Islet precursor cell (in vitro differentiated cells): ENCODE results near the gene CTU2.

Experiments
- DNase-seq: peaks from one replicate; pipeline ENCODE4 v3.0.0-alpha.2; 2018

Gene CTU2

GRCh38 chr16:88715312-88716190, 9.2 kb downstream of the CTU2 start:
- DNase-seq = no peak

DNA sequence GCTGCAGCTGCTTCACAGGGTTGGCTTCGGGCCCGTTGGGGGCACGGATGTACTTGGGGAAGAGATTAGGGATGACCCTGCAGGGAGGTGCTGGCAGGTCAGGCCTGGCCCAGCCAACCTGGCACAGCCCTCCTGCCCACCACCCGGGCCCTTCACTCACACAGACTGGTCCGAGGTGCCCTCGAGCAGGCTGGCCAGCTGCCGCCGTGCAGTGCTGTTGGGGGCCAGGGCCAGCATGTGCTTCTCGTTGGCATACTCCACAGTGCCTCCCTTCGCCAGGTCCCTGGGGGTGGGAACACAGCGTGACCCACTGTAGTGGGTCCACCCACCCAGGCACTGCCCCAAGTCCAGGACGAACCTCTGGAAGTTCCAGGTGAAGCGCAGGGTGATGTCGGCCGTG, 9.9 kb downstream of the CTU2 start:
- DNase-seq = no peak

DNA sequence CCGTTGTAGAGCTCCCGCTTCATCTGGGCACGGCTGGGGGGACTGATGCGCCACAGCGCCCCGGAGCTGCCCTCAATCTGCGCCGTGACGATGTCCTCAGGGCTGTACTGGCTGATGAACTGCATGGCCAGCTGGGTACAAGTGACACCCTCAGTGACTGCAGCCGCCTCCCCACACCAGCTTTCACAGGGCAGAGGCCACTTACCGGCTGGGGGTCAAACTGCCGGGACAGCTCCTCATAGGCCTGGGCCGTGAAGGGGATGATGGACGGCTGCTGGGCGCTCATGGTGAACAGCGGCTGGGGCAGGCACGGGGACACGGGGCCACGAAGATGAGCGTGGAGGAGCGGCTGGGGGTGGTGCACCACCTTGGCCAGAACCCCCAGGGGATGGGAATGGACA, 10.3 kb downstream of the CTU2 start:
- DNase-seq = no peak

GRCh38 chr16:88718178-88718577, 11.9 kb downstream of the CTU2 start:
- DNase-seq = no peak

- DNase-seq = no peak
Observed at GRCh38 chr16:88719267-88719932, 13.1 kb downstream of the CTU2 start.

GRCh38 chr16:88719933-88720296, 13.6 kb downstream of the CTU2 start:
- no peak for DNase-seq

GRCh38 chr16:88720396-88720970, 14.2 kb downstream of the CTU2 start:
- no peak for DNase-seq

DNA sequence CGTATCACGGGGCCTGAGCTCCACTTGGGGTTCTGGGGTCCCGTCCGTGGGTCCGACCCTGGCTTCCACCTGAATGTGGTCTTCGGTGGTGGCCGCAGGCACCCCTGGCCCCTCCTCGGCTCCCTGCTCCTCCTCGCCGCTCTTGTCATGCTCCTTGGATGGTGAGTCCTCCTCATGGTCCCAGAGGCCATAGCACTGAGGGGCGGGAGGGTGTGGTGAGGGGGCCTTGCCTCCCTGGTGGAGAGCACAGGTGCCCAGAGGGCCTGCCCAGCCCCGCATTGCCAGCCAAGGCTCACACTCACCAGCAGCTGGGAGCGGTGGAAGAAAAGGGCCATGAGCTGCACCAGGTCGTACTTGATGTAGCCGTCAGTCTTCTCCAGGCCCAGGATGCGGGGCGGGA, 14.9 kb downstream of the CTU2 start:
- DNase-seq = no peak

- no peak for DNase-seq
Observed at GRCh38 chr16:88721815-88722755, 15.8 kb downstream of the CTU2 start.

DNA sequence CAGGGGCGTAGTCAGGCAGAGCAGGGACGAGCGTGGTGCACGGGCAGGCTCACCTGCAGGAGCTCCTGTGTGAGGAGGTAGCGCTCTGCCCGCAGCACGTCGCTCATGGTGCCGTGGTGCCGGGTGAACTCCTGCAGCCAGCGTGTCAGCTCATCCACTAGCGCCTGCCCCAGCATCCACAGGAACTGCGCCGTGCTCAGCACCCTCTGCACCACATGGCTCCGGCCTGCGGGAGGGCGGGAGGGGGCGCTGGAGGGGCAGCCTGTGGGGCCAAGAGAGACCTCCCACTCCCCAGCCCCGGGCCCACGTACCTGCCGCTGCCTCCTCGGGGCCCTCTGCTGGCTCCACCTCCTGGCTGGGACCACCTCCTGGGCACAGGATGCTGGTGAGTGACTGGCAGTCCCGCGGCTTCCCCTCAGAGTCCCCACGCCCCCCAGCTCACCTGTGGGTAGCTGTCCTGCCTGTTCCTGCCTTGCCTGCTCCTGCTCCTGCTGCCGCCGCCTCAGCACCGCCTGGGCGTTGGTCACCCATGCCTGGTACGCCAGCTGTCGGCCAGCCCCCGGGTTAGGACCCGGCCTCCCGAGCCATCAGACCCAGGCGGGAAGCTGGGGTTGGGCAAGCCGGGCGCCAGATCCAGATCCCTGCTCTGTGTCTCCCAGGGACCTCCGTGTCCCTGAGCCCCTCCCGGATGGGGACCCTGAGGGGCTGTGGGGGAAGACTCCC, 16.6 kb downstream of the CTU2 start:
- no peak for DNase-seq

DNA sequence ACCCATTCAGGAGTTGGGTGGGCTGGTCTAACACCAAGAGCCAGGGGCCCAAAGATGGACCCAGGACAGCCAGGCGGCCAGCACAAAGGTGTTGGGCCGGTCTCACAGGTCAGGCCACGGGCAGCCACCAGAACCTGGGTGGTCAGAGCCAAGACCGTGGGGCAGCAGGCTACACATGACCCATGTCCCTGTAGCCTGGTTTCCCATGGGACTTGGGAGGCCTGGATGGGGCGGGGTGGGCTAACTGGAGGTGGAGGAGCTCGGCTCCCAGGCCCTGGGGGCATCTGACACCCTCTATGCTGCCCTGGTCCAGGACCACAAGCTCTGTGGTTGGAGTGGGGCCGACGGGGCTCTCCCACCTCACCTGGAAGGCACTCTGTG, 17.2 kb downstream of the CTU2 start:
- no peak for DNase-seq

DNA sequence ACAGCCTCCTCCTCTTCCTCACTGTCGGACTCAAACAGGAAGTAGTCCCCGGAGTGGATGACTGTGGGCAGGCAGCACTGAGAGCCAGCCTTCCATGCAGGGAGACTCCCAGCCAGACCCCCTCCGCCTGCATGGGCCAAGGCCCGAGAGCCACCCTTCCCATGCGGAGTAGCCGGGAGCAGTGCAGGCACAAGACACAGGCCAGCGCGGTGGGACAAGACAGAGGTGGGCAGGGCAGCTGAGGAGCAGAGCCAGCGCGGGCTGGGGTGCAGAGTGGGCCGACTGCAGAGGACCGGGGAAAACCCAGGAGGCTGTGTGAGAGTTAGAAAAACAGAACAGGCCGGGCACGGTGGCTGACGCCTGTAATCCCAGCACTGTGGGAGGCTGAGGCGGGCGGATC, 17.6 kb downstream of the CTU2 start:
- no peak for DNase-seq

DNA sequence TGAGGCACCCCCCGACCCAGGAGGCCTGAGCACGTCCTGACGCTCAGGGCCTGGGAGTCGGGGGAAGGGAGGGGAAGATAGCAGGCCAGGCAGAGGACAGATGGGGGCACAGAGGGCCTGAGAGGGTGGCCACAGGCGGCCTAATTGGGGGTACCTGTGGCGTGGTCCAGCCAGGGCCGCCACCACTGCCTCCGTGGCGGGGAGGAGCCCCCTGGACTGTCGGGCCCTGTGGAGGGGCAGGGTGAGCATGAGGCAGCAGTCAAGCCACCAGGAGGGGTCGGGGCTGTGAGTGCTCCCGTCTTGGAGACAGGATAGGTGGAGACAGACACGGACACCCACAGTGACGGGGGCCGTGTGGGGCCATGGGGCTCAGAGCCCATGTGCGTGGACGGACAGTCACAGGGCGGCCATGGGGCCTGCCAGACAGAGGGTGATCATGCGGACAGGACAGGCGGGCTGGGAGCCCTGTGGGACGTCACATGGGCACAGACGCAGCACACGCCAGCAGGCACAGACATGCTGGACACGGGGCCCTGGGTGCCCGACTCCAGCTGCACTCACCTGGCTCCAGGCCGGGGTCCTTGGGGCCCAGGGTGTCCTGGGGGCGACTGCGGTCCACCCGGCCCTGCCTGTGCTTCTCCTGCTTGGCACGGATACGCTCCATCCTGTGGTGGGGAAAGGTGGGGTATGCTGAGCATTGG, 18.7 kb downstream of the CTU2 start:
- DNase-seq = no peak

DNA sequence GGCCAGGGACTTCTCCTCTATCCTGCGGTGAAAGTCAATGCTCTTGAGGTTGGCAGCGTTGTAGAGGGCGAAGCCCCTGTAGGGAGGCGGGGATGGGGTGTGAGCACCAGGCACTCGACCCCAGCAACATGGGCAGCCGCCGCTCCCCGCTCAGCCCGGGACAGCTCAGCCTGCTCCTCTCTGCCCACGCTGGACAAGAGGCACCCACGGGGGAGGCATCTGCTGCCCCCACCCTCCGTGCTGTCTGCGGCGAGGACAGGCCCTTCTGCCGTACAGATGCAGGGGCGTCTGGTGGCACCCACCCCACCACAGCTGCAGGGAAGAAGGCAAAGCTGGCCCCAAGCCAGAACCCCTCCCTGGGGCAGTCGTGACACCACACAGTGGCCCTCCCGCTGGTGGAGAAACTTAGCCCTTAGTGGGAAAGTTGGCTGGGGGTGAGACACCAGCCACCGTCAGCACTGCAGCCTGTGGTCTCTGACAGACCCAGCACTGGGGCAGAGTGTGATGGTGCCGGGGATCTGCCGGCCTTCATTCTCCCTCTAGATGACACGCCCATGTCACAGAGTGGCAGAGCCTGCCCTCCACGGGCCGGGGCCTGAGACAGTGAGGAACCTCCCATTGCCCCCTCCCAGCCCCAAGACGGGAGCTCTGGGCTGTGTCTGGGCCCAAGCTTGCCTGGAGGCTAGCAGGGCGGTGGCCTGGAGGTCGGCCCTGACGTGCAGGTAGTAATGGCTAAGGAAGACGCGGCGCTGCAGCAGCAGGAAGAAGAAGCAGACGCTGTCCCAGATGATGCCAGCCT, 19.5 kb downstream of the CTU2 start:
- DNase-seq = no peak

DNA sequence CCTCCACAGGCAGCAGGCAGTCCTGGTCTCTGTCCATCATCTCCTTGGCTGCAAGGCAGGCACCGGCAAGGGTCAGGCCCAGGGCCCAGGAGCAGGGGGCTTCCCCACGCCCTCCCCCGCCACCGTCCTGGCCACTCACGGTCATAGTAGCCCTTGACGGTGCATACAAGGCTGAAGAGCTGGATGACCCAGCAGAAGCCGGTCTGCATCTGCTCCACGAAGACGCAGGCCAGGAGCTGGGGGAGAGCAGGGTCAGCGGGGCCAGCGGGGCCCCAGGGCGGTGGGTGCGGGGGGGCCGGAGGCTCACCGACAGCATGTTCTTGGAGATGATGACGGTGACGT, 20.1 kb downstream of the CTU2 start:
- no peak for DNase-seq

DNA sequence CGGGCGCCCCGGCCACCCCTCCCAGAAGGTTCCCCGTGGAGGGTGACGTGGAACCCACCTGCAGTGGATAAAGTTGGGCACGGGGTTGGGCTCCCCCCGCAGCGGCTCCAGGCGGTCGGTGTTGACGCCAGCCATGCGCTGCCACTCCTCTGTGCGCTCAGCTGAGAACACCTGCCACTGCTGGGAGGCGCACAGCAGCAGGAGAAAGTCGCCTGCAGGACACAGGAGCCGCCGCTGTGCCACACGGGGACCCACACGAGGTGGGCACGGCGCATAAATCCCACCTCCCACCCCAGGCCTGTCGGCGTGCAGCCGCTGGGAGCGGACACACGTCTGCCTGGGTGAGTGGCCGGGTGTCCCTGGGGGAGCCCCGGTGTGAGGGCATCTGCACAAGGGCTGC, 20.7 kb downstream of the CTU2 start:
- DNase-seq = no peak

GRCh38 chr16:88727871-88728270, 21.6 kb downstream of the CTU2 start:
- no peak for DNase-seq

DNA sequence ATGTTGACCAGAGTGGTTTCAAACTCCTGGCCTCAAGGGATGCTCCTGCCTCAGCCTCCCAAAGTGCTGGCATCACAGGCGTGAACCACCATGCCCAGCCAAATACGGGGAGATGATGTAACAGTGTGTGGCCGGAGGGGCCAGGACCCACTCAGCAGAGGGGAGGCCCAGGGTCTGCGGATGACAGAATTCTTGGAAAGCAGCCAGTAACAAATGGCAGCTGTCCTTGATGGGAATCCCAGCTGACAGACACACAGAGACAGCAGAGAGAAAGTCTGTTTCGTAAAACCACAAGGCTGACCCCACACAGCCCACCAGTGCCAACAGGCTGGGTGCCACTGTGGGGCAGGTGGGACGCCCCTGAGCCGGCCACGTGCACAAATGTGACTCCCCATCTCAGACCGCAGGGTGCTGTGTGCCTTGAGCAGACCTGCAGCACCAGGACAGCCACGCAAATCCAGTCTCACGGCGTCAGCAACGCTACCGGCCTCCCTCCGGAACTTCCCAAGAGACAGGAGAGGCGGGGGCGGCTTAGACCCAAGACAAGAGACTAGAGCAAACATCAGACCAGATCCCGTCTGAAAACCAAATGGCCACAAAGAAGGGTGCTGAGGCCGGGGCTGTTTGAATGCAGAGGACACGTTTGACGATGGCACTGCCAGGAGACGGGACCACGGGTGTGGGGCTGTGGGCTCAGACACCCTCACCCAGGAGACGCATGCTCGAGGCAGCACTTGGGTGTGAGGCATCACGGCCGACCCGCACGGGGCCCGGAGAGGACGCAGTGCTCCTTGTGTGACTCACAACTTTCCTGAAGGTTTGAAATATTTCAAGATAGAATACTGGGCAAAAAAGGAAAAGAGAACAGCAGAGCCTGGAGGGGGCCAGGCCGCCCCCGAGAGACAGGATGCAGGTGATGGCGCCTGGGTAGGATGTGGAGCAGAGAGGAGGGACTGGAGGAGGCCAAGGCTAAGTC, 24.6 kb downstream of the CTU2 start:
- DNase-seq = no peak

DNA sequence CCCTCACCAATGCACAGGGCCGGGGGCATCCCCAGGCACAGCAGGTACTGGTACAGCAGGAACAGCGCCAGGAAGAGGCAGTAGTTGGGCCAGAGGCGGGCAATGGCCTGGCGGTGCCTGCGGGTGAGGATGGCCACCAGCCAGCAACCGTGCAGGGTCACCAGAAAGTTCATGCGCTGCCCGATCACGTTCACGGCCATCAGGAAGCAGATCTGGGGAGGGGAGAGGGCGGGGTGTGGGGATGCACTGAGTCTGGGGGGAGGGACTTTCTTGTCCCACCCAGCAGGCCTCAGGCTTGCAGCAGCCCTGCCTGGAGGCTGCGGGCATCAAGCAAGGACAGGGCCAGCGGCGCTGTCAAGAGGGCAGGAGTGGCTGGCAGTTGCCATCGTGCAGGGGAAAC, 25.4 kb downstream of the CTU2 start:
- DNase-seq = no peak
